GM12878 (cell line): ENCODE measurements around the gene RAB8A. TPM values are rescaled to one million over a fixed set of nuclear protein-coding genes. Genes with fewer than 3 reads are reported as not detected.

Experiments used
- BRCA1 ChIP-seq: IDR thresholded peaks from 2 replicates; pipeline ENCODE4 v1.6.1; 2011; ENCODE audit warnings: low read depth, low read length, improper control_type of control experiment
- CBX3 ChIP-seq: fragments of 200-600 bp; sonication (generic); IDR thresholded peaks from 2 replicates; pipeline ENCODE4 v1.6.1; 2016; ENCODE audit warnings: low read depth, borderline replicate concordance
- CHD1 ChIP-seq: IDR thresholded peaks from 2 replicates; pipeline ENCODE4 v1.6.1; 2012; ENCODE audit warnings: low read depth, low read length, improper control_type of control experiment
- IKZF2 ChIP-seq, 2 experiments: fragments of 450-650 bp; IDR thresholded peaks; 2 replicates each; pipeline ENCODE4 v1.6.1; 2017; ENCODE audit warnings: mild to moderate bottlenecking in 2 of 2, moderate library complexity in 2 of 2
- KLF5 ChIP-seq: fragments of 450-650 bp; IDR thresholded peaks from 2 replicates; pipeline ENCODE4 v1.6.1; 2014; ENCODE audit warnings: mild to moderate bottlenecking; ENCODE audit not compliant: partially characterized antibody
- MEF2A ChIP-seq: IDR thresholded peaks from 2 replicates; pipeline ENCODE4 v1.6.1; 2011; ENCODE audit warnings: low read depth, mild to moderate bottlenecking, low read length, moderate library complexity; ENCODE audit not compliant: insufficient read depth
- MXI1 ChIP-seq: fragments of 150-350 bp; IDR thresholded peaks from 2 replicates; pipeline ENCODE4 v1.6.1; 2011; ENCODE audit warnings: low read depth, mild to moderate bottlenecking, inconsistent platforms, low read length, improper control_type of control experiment
- MYC ChIP-seq: IDR thresholded peaks from 2 replicates; pipeline ENCODE4 v1.6.1; 2011; ENCODE audit warnings: mild to moderate bottlenecking, low read length, moderate library complexity, inconsistent platforms; ENCODE audit not compliant: insufficient read depth, insufficient replicate concordance, insufficient read length, severe bottlenecking
- NBN ChIP-seq: fragments of 450-650 bp; IDR thresholded peaks from 2 replicates; pipeline ENCODE4 v1.6.1; 2016
- NFXL1 ChIP-seq: fragments of 450-650 bp; IDR thresholded peaks from 2 replicates; pipeline ENCODE4 v1.6.1; 2017; ENCODE audit warnings: antibody characterized with exemption, mild to moderate bottlenecking, borderline replicate concordance
- NR2C1 ChIP-seq: fragments of 450-650 bp; IDR thresholded peaks from 2 replicates; pipeline ENCODE4 v1.6.1; 2017; ENCODE audit warnings: antibody characterized with exemption, mild to moderate bottlenecking, moderate library complexity
- RUNX3 ChIP-seq: IDR thresholded peaks from 2 replicates; pipeline ENCODE4 v1.6.1; 2012; ENCODE audit warnings: low read length, inconsistent platforms
- ZBED1 ChIP-seq: IDR thresholded peaks from 2 replicates; pipeline ENCODE4 v1.6.1; 2016; ENCODE audit warnings: borderline replicate concordance
- ZNF207 ChIP-seq: fragments of 450-650 bp; IDR thresholded peaks from 2 replicates; pipeline ENCODE4 v1.6.1; 2014; ENCODE audit warnings: antibody characterized with exemption, mild to moderate bottlenecking, borderline replicate concordance
- ZNF217 ChIP-seq: fragments of 450-650 bp; IDR thresholded peaks from 2 replicates; pipeline ENCODE4 v1.6.1; 2017; ENCODE audit warnings: antibody characterized with exemption, mild to moderate bottlenecking
- polyA plus RNA-seq, 11 experiments: library from polyadenylated mRNA; depleted of rRNA in 4 of 11; unstranded in 6 of 11; stranded (reverse) in 5 of 11; fragments of >200 nt; fragmentation: Nextera tagmentation in 4 of 11; fragmentation: Illumina TruSeq in 1 of 11; extraction: Ambion mirVana in 4 of 11; extraction: Trizol in 1 of 11; gene quantifications; 1 replicate in 1 of 11; 2 replicates in 10 of 11; pipeline versions ENCODE4 v1.2.1 to v1.2.3, GENCODE V29; 2011 to 2016; ENCODE audit warnings: inconsistent platforms in 2 of 11, missing spikeins in 2 of 11, low read depth in 1 of 11
- total RNA-seq, 4 experiments: library from RNA; depleted of rRNA in 3 of 4; stranded (reverse); fragments of >200 nt in 3 of 4; fragmentation: Illumina TruSeq in 1 of 4; extraction: Trizol in 1 of 4; gene quantifications; 2 replicates each; pipeline versions ENCODE4 v1.2.1 to v1.2.3, GENCODE V29; 2013 to 2021
- TF ChIP-seq, protein P1 (sequence below): fragments of 450-650 bp; IDR thresholded peaks from 2 replicates; pipeline ENCODE4 v1.6.1; 2014; ENCODE audit warnings: mild to moderate bottlenecking
- TF ChIP-seq, protein P2 (sequence below): fragments of 450-650 bp; IDR thresholded peaks from 2 replicates; pipeline ENCODE4 v1.6.1; 2018; ENCODE audit warnings: borderline replicate concordance, mild to moderate bottlenecking; ENCODE audit not compliant: partially characterized antibody
- TF ChIP-seq, protein P3 (sequence below): IDR thresholded peaks from 2 replicates; pipeline ENCODE4 v1.6.1; 2012; ENCODE audit warnings: mild to moderate bottlenecking, low read depth, low read length
- TF ChIP-seq, protein P4 (sequence below): fragments of 450-650 bp; IDR thresholded peaks from 2 replicates; pipeline ENCODE4 v1.6.1; 2017; ENCODE audit warnings: low read depth, mild to moderate bottlenecking, moderate library complexity
- TF ChIP-seq, protein P5 (sequence below): fragments of 450-650 bp; IDR thresholded peaks from 2 replicates; pipeline ENCODE4 v1.6.1; 2017; ENCODE audit warnings: mild to moderate bottlenecking

Gene RAB8A
- total and polyA plus RNA-seq, 10 of the 15 experiments (the other 5 are each of a cell fraction or from before 2014, with no cell fraction given), result 23.9 to 314 (median 185) TPM

DNA sequence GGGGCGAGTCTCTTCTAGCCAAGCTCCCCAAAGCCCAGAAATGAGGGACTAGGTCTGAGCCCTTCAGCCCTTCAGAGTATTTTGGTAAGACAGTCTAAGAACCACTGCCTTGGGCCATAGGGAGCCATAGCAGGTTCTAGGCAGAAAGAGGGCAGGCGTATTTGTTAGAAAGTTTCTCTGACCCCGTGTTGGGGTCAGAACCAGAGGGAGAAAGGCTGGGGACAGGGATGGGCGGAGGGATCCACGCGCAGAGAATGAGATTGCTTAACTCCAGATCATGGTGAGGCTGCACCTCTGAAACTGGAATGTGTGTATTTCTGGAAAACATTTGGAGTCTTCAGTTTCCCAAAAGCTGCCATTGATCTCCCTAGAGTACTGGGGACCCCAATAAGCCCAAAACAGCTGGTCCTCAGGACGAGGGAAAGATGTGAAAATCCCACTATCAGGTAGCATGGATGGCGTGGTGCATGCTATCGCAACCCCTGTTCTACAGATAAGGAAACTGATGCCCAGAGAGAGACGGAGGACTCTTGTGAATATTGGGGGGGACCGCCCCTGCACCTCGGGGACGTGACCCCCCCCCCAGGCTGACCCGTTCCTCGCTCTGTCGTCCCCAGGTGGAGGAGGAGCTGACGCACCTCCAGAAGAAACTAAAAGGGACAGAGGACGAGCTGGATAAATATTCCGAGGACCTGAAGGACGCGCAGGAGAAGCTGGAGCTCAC is 36.1 kb upstream of the RAB8A start (continued):
- no peak for TF ChIP-seq KLF5
- TF ChIP-seq MXI1, result no peak
- TF ChIP-seq, protein P1, sequence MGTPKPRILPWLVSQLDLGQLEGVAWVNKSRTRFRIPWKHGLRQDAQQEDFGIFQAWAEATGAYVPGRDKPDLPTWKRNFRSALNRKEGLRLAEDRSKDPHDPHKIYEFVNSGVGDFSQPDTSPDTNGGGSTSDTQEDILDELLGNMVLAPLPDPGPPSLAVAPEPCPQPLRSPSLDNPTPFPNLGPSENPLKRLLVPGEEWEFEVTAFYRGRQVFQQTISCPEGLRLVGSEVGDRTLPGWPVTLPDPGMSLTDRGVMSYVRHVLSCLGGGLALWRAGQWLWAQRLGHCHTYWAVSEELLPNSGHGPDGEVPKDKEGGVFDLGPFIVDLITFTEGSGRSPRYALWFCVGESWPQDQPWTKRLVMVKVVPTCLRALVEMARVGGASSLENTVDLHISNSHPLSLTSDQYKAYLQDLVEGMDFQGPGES, result no peak
- TF ChIP-seq NFXL1, result no peak
- TF ChIP-seq, protein P2, sequence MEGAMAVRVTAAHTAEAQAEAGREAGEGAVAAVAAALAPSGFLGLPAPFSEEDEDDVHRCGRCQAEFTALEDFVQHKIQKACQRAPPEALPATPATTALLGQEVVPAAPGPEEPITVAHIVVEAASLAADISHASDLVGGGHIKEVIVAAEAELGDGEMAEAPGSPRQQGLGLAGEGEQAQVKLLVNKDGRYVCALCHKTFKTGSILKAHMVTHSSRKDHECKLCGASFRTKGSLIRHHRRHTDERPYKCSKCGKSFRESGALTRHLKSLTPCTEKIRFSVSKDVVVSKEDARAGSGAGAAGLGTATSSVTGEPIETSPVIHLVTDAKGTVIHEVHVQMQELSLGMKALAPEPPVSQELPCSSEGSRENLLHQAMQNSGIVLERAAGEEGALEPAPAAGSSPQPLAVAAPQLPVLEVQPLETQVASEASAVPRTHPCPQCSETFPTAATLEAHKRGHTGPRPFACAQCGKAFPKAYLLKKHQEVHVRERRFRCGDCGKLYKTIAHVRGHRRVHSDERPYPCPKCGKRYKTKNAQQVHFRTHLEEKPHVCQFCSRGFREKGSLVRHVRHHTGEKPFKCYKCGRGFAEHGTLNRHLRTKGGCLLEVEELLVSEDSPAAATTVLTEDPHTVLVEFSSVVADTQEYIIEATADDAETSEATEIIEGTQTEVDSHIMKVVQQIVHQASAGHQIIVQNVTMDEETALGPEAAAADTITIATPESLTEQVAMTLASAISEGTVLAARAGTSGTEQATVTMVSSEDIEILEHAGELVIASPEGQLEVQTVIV, result no peak
- TF ChIP-seq, protein P3, sequence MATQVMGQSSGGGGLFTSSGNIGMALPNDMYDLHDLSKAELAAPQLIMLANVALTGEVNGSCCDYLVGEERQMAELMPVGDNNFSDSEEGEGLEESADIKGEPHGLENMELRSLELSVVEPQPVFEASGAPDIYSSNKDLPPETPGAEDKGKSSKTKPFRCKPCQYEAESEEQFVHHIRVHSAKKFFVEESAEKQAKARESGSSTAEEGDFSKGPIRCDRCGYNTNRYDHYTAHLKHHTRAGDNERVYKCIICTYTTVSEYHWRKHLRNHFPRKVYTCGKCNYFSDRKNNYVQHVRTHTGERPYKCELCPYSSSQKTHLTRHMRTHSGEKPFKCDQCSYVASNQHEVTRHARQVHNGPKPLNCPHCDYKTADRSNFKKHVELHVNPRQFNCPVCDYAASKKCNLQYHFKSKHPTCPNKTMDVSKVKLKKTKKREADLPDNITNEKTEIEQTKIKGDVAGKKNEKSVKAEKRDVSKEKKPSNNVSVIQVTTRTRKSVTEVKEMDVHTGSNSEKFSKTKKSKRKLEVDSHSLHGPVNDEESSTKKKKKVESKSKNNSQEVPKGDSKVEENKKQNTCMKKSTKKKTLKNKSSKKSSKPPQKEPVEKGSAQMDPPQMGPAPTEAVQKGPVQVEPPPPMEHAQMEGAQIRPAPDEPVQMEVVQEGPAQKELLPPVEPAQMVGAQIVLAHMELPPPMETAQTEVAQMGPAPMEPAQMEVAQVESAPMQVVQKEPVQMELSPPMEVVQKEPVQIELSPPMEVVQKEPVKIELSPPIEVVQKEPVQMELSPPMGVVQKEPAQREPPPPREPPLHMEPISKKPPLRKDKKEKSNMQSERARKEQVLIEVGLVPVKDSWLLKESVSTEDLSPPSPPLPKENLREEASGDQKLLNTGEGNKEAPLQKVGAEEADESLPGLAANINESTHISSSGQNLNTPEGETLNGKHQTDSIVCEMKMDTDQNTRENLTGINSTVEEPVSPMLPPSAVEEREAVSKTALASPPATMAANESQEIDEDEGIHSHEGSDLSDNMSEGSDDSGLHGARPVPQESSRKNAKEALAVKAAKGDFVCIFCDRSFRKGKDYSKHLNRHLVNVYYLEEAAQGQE, result no peak
- TF ChIP-seq ZNF217, result peak; percentile 71; the same call in 1 of the 2 replicates
- TF ChIP-seq CBX3, result no peak
- no peak for TF ChIP-seq MEF2A
- no peak for TF ChIP-seq ZBED1
- TF ChIP-seq, protein P4, sequence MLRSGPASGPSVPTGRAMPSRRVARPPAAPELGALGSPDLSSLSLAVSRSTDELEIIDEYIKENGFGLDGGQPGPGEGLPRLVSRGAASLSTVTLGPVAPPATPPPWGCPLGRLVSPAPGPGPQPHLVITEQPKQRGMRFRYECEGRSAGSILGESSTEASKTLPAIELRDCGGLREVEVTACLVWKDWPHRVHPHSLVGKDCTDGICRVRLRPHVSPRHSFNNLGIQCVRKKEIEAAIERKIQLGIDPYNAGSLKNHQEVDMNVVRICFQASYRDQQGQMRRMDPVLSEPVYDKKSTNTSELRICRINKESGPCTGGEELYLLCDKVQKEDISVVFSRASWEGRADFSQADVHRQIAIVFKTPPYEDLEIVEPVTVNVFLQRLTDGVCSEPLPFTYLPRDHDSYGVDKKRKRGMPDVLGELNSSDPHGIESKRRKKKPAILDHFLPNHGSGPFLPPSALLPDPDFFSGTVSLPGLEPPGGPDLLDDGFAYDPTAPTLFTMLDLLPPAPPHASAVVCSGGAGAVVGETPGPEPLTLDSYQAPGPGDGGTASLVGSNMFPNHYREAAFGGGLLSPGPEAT, result peak; percentile 57; the same call in 1 of the 2 replicates
- TF ChIP-seq, protein P5, sequence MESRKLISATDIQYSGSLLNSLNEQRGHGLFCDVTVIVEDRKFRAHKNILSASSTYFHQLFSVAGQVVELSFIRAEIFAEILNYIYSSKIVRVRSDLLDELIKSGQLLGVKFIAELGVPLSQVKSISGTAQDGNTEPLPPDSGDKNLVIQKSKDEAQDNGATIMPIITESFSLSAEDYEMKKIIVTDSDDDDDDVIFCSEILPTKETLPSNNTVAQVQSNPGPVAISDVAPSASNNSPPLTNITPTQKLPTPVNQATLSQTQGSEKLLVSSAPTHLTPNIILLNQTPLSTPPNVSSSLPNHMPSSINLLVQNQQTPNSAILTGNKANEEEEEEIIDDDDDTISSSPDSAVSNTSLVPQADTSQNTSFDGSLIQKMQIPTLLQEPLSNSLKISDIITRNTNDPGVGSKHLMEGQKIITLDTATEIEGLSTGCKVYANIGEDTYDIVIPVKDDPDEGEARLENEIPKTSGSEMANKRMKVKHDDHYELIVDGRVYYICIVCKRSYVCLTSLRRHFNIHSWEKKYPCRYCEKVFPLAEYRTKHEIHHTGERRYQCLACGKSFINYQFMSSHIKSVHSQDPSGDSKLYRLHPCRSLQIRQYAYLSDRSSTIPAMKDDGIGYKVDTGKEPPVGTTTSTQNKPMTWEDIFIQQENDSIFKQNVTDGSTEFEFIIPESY, result no peak
- TF ChIP-seq CHD1, result 0 out of 2 replicates have a peak, but pooled peaks have one; percentile 14
- TF ChIP-seq RUNX3, result no peak
- TF ChIP-seq MYC, result no peak
- no peak for TF ChIP-seq IKZF2 (IDR thresholded peaks at IDR 0.05)
- TF ChIP-seq ZNF207, result no peak
- TF ChIP-seq NBN, result peak; percentile 70; the same call in 1 of the 2 replicates
- no peak for TF ChIP-seq BRCA1
- TF ChIP-seq NR2C1, result no peak
